Karpas-422 (cell line): ENCODE measurements around the gene POLD4. TPM values are rescaled to one million over a fixed set of nuclear protein-coding genes. Genes with fewer than 3 reads are reported as not detected.
A peak's percentile ranks its signal among the peaks of the same experiment; 100 is the strongest.

Experiments
- DNase-seq: peaks from one replicate; pipeline ENCODE4 v3.0.0-alpha.2; 2015
- H2AFZ ChIP-seq: fragments of 200-600 bp; sonication (generic); 2 replicates; pipeline ENCODE4 v1.6.1; 2014; ENCODE audit warnings: antibody characterized with exemption, low read length, mixed read lengths
- H3K27ac ChIP-seq: fragments of 200-600 bp; sonication (generic); 2 replicates; pipeline ENCODE4 v1.5.1; 2014; ENCODE audit warnings: mild to moderate bottlenecking, low read length, moderate library complexity
- H3K27me3 ChIP-seq: fragments of 200-600 bp; sonication (generic); 2 replicates; pipeline ENCODE4 v1.6.1; 2014; ENCODE audit warnings: low read length, mixed read lengths
- H3K36me3 ChIP-seq: fragments of 200-600 bp; sonication (generic); 2 replicates; pipeline ENCODE4 v1.6.1; 2014; ENCODE audit warnings: low read length, mixed read lengths; ENCODE audit not compliant: insufficient read depth
- H3K4me1 ChIP-seq: fragments of 200-600 bp; sonication (generic); 2 replicates; pipeline ENCODE4 v1.6.1; 2014; ENCODE audit warnings: mild to moderate bottlenecking, low read length, mixed read lengths
- H3K4me2 ChIP-seq: fragments of 200-600 bp; sonication (generic); 2 replicates; pipeline ENCODE4 v1.6.1; 2014; ENCODE audit warnings: low read length, low read depth, mild to moderate bottlenecking; ENCODE audit not compliant: poor library complexity, severe bottlenecking
- H3K4me3 ChIP-seq: fragments of 200-600 bp; sonication (generic); 2 replicates; pipeline ENCODE4 v1.5.1; 2014; ENCODE audit warnings: mild to moderate bottlenecking, antibody characterized with exemption, low read length, mixed read lengths
- H3K79me2 ChIP-seq: fragments of 200-600 bp; sonication (generic); 2 replicates; pipeline ENCODE4 v1.6.1; 2014; ENCODE audit warnings: mild to moderate bottlenecking, low read length, mixed read lengths
- H3K9ac ChIP-seq: fragments of 200-600 bp; sonication (generic); 2 replicates; pipeline ENCODE4 v1.6.0; 2014; ENCODE audit warnings: low read length
- H3K9me2 ChIP-seq: fragments of 200-600 bp; sonication (generic), shearing (Covaris generic); replicated peaks from 2 replicates; pipeline ENCODE4 v1.6.0; 2014; ENCODE audit warnings: mild to moderate bottlenecking, low read length, moderate library complexity; ENCODE audit not compliant: insufficient read depth
- H3K9me3 ChIP-seq: fragments of 300-700, 200-600 bp; sonication (generic); 2 replicates; pipeline ENCODE4 v1.6.1; 2014; ENCODE audit warnings: low read length, mixed read lengths
- H4K20me1 ChIP-seq: fragments of 200-600 bp; sonication (generic); 2 replicates; pipeline ENCODE4 v1.6.1; 2014; ENCODE audit warnings: mild to moderate bottlenecking, antibody characterized with exemption, low read length, low read depth; ENCODE audit not compliant: insufficient read depth
- total RNA-seq: library from RNA; depleted of rRNA; stranded (reverse); fragments of >200 nt; shearing (Covaris generic); gene quantifications from 2 replicates; pipeline ENCODE4 v1.2.3, GENCODE V29; 2014; ENCODE audit warnings: low replicate concordance

POLD4 gene
- total RNA-seq, 1 experiment from 2014 or later = 362 TPM

GRCh38 chr11:67393437-67393836 is 40.1 kb upstream of the POLD4 start:
- peaks cover 16% of the 10 kb centered on the region for H3K79me2 ChIP-seq
- H3K27me3 ChIP-seq = no peaks in the 10 kb centered on the region

GRCh38 chr11:67392183-67392715 is 38.9 kb upstream of the POLD4 start:
- peaks cover 13% of the 10 kb centered on the region for H3K79me2 ChIP-seq
- peak overlapping the region; percentile 50; the same call in 1 of the 2 replicates for H3K27ac ChIP-seq
- peaks cover 9% of the 10 kb centered on the region; the same call in 1 of the 2 replicates for H4K20me1 ChIP-seq
- H3K4me2 ChIP-seq = peak overlapping the region; percentile 97
- 0 out of 2 replicates have a peak overlapping the region, but pooled peaks have one; percentile 64 for H2AFZ ChIP-seq
- no peaks in the 10 kb centered on the region for H3K9me3 ChIP-seq
- H3K27me3 ChIP-seq = no peaks in the 10 kb centered on the region
- peak overlapping the region; percentile 92 for H3K9ac ChIP-seq
- no peak for DNase-seq
- H3K4me3 ChIP-seq = peak overlapping the region; percentile 86
- H3K9me2 ChIP-seq = no peaks in the 10 kb centered on the region
- peaks cover 11% of the 10 kb centered on the region; the same call in 1 of the 2 replicates for H3K36me3 ChIP-seq
- peaks cover 30% of the 10 kb centered on the region for H3K4me1 ChIP-seq

More at GRCh38 chr11:67393437-67393836, 40.1 kb upstream of the POLD4 start:
- Histone ChIP-seq H3K9me2 (no peaks in the 10 kb centered on the region), H3K4me3 (0 out of 2 replicates have a peak overlapping the region, but pooled peaks have one; percentile 16), H3K4me1 (peaks cover 30% of the 10 kb centered on the region), H2AFZ (no peak overlapping the region), H3K9ac (peak overlapping the region; percentile 26; the same call in 1 of the 2 replicates), H3K36me3 (peaks cover 16% of the 10 kb centered on the region; the same call in 1 of the 2 replicates), H3K9me3 (no peaks in the 10 kb centered on the region), H3K27ac (0 out of 2 replicates have a peak overlapping the region, but pooled peaks have one; percentile 19), H3K4me2 (peak overlapping the region; percentile 97), H4K20me1 (peaks cover 9% of the 10 kb centered on the region; the same call in 1 of the 2 replicates)
- DNase-seq = no peak

- peaks cover 9% of the 10 kb centered on the region; the same call in 1 of the 2 replicates for H4K20me1 ChIP-seq
- H3K79me2 ChIP-seq = peaks cover 13% of the 10 kb centered on the region
- peak within 1 kb of the TSS; percentile 86 for H3K4me3 ChIP-seq
- no peaks in the 10 kb centered on the region for H3K9me3 ChIP-seq
- peak; percentile 97 for DNase-seq
- H3K9me2 ChIP-seq = no peaks in the 10 kb centered on the region
- H3K4me2 ChIP-seq = peak within 1 kb of the TSS; percentile 97
- peaks cover 11% of the 10 kb centered on the region; the same call in 1 of the 2 replicates for H3K36me3 ChIP-seq
- H3K27ac ChIP-seq = peak within 1 kb of the TSS; percentile 54; the same call in 1 of the 2 replicates
- H2AFZ ChIP-seq = peak within 1 kb of the TSS; percentile 64; the same call in 1 of the 2 replicates
- H3K9ac ChIP-seq = peak within 1 kb of the TSS; percentile 92
- peaks cover 34% of the 10 kb centered on the region for H3K4me1 ChIP-seq
- no peaks in the 10 kb centered on the region for H3K27me3 ChIP-seq
Measured at GRCh38 chr11:67391304-67392182, 38.2 kb upstream of the POLD4 start, which contains the start of gene RAD9A. TSS of gene RAD9A (plus strand) at chr11:67391986. CDS start at chr11:67392045, 59 bp downstream.

- H3K4me1 ChIP-seq = peaks cover 34% of the 10 kb centered on the region
- peaks cover 8% of the 10 kb centered on the region; the same call in 1 of the 2 replicates for H3K36me3 ChIP-seq
- H2AFZ ChIP-seq = no peak overlapping the region
- peaks cover 13% of the 10 kb centered on the region for H3K79me2 ChIP-seq
- no peak for DNase-seq
- peak overlapping the region; percentile 86 for H3K4me3 ChIP-seq
- no peaks in the 10 kb centered on the region for H3K27me3 ChIP-seq
- peak overlapping the region; percentile 87 for H3K9ac ChIP-seq
- peaks cover 9% of the 10 kb centered on the region; the same call in 1 of the 2 replicates for H4K20me1 ChIP-seq
- no peaks in the 10 kb centered on the region for H3K9me2 ChIP-seq
- no peaks in the 10 kb centered on the region for H3K9me3 ChIP-seq
- H3K4me2 ChIP-seq = peak overlapping the region; percentile 97
- no peak overlapping the region for H3K27ac ChIP-seq
Measured at GRCh38 chr11:67390947-67391303, 37.6 kb upstream of the POLD4 start.

GRCh38 chr11:67389477-67389876 is 36.1 kb upstream of the POLD4 start:
- Histone ChIP-seq H3K9me3 (no peaks in the 10 kb centered on the region), H3K27me3 (no peaks in the 10 kb centered on the region), H3K4me1 (peaks cover 34% of the 10 kb centered on the region), H3K9ac (no peak overlapping the region), H3K36me3 (no peaks in the 10 kb centered on the region), H3K9me2 (no peaks in the 10 kb centered on the region), H4K20me1 (peaks cover 9% of the 10 kb centered on the region; the same call in 1 of the 2 replicates), H3K4me3 (no peak overlapping the region), H3K4me2 (no peak overlapping the region), H3K27ac (no peak overlapping the region), H2AFZ (no peak overlapping the region), H3K79me2 (peaks cover 13% of the 10 kb centered on the region)
- DNase-seq = peak; percentile 76

GRCh38 chr11:67387518-67387917 is 34.2 kb upstream of the POLD4 start:
- H3K36me3 ChIP-seq = no peaks in the 10 kb centered on the region
- H2AFZ ChIP-seq = no peak overlapping the region
- H3K4me3 ChIP-seq = no peak overlapping the region
- H3K27me3 ChIP-seq = no peaks in the 10 kb centered on the region
- no peak overlapping the region for H3K9ac ChIP-seq
- no peak for DNase-seq
- H3K9me2 ChIP-seq = no peaks in the 10 kb centered on the region
- H3K79me2 ChIP-seq = peaks cover 10% of the 10 kb centered on the region
- H3K9me3 ChIP-seq = no peaks in the 10 kb centered on the region
- no peak overlapping the region for H3K4me2 ChIP-seq
- H4K20me1 ChIP-seq = 0 out of 2 replicates have a peak, but pooled peaks cover 7% of the 10 kb centered on the region
- H3K4me1 ChIP-seq = peaks cover 17% of the 10 kb centered on the region
- no peak overlapping the region for H3K27ac ChIP-seq

GRCh38 chr11:67387069-67387468 is 33.7 kb upstream of the POLD4 start:
- no peak overlapping the region for H3K9ac ChIP-seq
- no peaks in the 10 kb centered on the region for H3K27me3 ChIP-seq
- H2AFZ ChIP-seq = no peak overlapping the region
- no peaks in the 10 kb centered on the region for H3K9me2 ChIP-seq
- H3K4me3 ChIP-seq = no peak overlapping the region
- no peaks in the 10 kb centered on the region for H3K9me3 ChIP-seq
- H3K4me2 ChIP-seq = no peak overlapping the region
- H3K79me2 ChIP-seq = peaks cover 6% of the 10 kb centered on the region
- H3K36me3 ChIP-seq = no peaks in the 10 kb centered on the region
- no peak overlapping the region for H3K27ac ChIP-seq
- DNase-seq = peak; percentile 48
- peaks cover 19% of the 10 kb centered on the region for H3K4me1 ChIP-seq
- 0 out of 2 replicates have a peak, but pooled peaks cover 3% of the 10 kb centered on the region for H4K20me1 ChIP-seq
